Memory B cell (primary cell): ENCODE results near the gene ARHGEF25.
"Not testable (repeated sequence)": the region's sequence is repeated elsewhere in the genome, so short reads cannot be mapped to it uniquely, and the experiment has no call there.

Experiments used
- ATAC-seq: fragments of 150-1000 bp; cut with Tn5 transposase; 2 replicates; pipeline ENCODE4 v1.10.0; 2021; ENCODE audit warnings: low read depth, mild to moderate bottlenecking, moderate library complexity
- DNase-seq, 2 donors: peaks; one replicate each; pipeline ENCODE4 v3.0.0; 2022; ENCODE audit warnings: low spot score in 2 of 2
- H3K27ac Mint-ChIP-seq: one replicate; pipeline ENCODE4 v1.8.0; 2022; ENCODE audit warnings: mild to moderate bottlenecking, moderate library complexity, mixed read lengths
- H3K27me3 Mint-ChIP-seq: one replicate; pipeline ENCODE4 v1.8.0; 2022; ENCODE audit warnings: mixed read lengths
- H3K36me3 Mint-ChIP-seq: one replicate; pipeline ENCODE4 v1.8.0; 2022; ENCODE audit warnings: mild to moderate bottlenecking, mixed read lengths
- H3K4me1 Mint-ChIP-seq: one replicate; pipeline ENCODE4 v1.8.0; 2022; ENCODE audit warnings: mixed read lengths
- H3K4me3 Mint-ChIP-seq: one replicate; pipeline ENCODE4 v1.8.0; 2022; ENCODE audit warnings: mild to moderate bottlenecking, moderate library complexity, mixed read lengths
- H3K9me3 Mint-ChIP-seq: one replicate; pipeline ENCODE4 v1.8.0; 2022; ENCODE audit warnings: mixed read lengths

The ARHGEF25 gene

DNA sequence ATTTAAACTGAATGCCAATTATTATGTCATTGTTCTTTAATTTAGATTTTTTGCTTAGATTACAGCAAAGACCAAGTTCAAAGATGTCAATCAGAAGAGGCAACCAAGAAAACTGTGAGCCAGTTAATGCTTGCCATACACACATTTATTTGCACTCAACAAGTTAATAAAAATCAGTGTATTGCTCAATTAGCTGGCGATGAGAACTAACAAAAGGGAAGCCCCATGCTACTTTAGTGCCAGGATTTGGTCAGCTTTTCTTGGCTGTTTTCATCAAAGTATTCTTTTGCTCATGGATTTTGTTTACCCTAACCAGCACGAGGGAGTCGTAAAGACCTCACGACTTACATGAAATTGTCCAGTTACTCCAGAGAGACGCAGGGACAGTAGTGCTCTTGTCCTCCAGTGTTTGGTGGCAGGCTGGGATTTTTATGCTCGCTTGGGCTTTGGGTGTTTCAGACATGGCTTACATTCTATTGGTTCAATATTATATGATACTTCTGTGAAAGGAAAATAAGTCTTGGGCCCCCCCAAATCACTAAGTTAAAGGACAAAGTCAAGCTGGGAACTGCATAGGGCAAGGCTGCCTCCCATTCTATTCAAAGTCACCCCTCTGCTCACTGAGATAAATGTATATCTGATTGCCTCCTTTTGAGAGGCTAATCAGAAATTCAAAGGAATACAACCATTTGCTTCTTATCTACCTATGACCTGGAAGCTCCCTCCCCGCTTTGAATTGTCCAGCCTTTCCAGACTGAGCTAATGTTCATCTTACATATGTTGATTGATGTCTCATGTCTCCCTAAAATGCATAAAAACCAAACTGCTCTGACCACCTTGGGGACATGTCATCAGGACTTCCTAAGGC, 29.2 kb downstream of the ARHGEF25 start:
- Mint-ChIP-seq H3K36me3 (no peaks in the 10 kb centered on the region), H3K27ac (no peak overlapping the region), H3K9me3 (no peaks in the 10 kb centered on the region), H3K27me3 (peaks cover 8% of the 10 kb centered on the region), H3K4me3 (no peak overlapping the region), H3K4me1 (no peaks in the 10 kb centered on the region)
- ATAC-seq (no peak), DNase-seq (no peak)

DNA sequence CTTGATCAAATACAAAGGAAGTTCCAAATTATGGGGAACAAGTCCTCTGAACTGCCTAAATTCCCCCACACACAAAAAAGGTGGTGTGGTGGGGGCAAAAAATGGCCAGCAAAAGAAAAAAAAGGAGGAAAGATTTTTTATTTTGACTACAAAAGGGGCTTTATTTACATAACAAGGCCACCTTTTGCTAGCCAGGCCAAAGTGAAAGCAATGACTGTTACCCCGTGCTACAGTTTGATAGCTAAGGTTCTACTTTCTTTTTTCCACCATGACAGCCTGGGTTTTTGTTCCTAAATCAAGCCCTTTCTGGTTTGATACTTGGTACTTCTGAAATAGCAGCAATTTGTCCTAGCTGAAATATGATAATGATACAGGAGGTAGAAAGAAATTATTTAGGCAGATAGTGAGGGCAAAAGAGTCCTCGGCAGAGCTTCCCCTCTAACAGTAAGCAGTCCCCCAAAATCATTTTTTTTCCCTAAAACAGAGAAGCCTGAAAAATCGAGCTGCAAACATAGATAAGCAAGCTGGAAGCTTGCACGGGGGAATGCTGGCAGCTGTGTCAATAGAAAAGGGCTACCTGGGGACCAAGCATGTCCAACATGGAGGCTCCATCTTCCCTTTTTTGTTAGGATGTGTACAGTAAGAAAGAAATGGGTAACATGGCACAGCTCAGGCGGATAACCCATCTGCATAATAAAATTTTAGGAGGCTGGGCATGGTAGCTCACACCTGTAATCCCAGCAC, 30.6 kb downstream of the ARHGEF25 start:
- DNase-seq (no peak), ATAC-seq (no peak)
- Mint-ChIP-seq H3K4me3 (no peak overlapping the region), H3K27me3 (peaks cover 8% of the 10 kb centered on the region), H3K36me3 (no peaks in the 10 kb centered on the region), H3K9me3 (no peaks in the 10 kb centered on the region), H3K4me1 (no peaks in the 10 kb centered on the region), H3K27ac (no peak overlapping the region)

DNA sequence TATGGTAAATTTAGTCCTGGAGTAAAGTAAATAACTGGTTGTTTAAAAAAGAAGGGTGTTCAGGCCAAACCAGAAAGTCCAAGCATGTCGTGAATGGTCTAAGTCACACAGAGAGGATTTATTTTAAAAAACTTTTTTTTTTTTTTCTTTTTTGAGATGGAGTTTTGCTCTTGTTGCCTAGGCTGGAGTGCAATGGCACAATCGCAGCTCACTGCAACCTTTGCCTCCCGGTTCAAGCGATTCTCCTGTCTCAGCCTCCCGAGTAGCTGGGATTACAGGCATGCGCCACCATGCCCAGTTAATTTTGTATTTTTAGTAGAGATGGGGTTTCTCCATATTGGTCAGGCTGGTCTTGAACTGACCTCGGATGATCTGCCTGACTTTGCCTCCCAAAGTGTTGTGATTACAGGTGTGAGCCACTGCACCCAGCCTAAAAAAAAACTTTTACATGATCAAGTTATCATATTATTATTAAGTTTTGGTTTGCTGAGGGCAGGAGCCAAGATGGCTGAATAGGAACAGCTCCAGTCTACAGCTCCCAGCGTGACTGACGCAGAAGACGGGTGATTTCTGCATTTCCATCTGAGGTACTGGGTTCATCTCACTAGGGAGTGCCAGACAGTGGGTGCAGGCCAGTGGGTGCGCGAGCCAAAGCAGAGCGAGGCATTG, 34.9 kb downstream of the ARHGEF25 start:
- not testable (repeated sequence) for H3K9me3 Mint-ChIP-seq, H3K27me3 Mint-ChIP-seq, H3K4me1 Mint-ChIP-seq, H3K4me3 Mint-ChIP-seq, H3K36me3 Mint-ChIP-seq, H3K27ac Mint-ChIP-seq, DNase-seq, ATAC-seq

DNA sequence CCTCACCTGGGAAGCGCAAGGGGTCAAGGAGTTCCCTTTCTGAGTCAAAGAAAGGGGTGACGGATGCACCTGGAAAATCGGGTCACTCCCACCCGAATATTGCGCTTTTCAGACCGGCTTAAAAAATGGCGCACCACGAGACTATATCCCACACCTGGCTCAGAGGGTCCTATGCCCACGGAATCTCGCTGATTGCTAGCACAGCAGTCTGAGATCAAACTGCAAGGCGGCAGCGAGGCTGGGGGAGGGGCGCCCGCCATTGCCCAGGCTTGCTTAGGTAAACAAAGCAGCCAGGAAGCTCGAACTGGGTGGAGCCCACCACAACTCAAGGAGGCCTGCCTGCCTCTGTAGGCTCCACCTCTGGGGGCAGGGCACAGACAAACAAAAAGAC, 35.4 kb downstream of the ARHGEF25 start:
- H3K4me3 Mint-ChIP-seq, H3K27ac Mint-ChIP-seq, H3K9me3 Mint-ChIP-seq, H3K36me3 Mint-ChIP-seq, ATAC-seq, H3K27me3 Mint-ChIP-seq, H3K4me1 Mint-ChIP-seq, DNase-seq: not testable (repeated sequence)

DNA sequence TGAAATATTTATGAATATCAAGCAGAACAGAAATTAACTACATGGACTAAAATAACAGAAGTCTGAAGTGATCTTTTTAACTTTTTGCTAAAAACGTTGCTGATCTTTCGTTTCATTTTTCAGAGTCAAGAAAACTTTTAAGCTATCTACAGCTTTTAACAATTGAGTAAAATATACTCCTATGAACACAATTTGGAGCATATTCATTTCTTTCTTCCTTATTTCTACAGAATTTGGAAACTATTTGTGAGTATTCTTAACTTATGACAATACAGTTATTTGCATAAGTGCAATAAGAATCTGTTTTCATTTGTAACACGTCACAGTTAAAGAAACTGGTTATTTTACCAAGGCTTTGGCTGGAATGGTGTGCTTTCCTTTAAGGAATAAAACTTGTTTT, 42.8 kb downstream of the ARHGEF25 start:
- Mint-ChIP-seq H3K4me3 (no peak overlapping the region), H3K4me1 (no peaks in the 10 kb centered on the region), H3K27ac (no peak overlapping the region), H3K36me3 (no peaks in the 10 kb centered on the region), H3K9me3 (no peaks in the 10 kb centered on the region), H3K27me3 (peaks cover 3% of the 10 kb centered on the region)
- ATAC-seq (no peak), DNase-seq (no peak)

DNA sequence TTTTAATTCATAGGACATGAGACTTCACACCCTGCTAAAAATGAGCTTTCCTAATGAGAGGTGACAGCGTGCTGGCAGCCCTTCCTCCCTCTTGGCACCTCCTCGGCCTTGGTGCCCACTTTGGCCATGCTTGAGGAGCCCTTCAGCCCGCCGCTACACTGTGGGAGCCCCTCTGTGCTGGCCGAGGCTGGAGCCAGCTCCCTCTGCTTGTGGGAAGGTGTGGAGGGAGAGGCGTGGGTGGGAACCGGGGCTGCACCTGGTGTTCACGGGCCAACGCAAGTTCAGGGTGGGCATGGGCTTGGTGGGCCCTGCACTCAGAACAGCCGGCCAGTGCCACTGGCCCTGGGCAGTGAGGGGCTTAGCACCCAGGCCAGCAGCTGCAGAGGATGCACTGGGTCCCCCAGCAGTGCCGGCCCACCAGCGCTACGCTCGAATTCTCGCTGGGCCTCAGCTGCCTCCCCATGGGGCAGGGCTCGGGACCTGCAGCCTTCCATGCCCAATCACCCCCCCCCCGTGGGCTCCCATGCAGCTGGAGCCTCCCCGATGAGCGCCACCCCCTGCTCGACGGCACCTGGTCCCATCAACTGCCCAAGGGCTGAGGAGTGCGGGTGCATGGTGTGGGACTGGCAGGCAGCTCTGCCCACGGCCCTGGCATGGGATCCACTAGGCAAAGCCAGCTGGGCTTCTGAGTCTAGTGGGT, 44.5 kb downstream of the ARHGEF25 start:
- ATAC-seq (no peak), DNase-seq (no peak)
- no peaks in the 10 kb centered on the region for H3K4me1 Mint-ChIP-seq
- H3K4me3 Mint-ChIP-seq: no peak overlapping the region
- no peak overlapping the region for H3K27ac Mint-ChIP-seq
- H3K27me3 Mint-ChIP-seq: peaks cover 2% of the 10 kb centered on the region
- no peaks in the 10 kb centered on the region for H3K36me3 Mint-ChIP-seq
- H3K9me3 Mint-ChIP-seq: no peaks in the 10 kb centered on the region

DNA sequence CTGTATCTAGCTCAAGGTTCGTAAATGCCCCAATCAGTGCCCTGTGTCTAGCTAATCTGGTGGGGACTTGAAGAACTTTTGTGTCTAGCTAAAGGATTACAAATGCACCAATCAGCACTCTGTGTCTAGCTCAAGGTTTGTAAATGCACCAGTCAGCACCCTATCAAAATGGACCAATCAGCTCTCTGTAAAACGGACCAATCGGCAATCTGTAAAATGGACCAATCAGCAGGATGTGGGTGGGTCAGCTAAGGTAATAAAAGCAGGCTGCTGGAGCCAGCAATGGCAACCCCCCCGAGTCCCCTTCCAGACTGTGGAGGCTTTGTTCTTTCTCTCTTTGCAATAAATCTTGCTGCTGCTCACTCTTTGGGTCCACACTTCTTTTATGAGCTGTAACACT, 45.2 kb downstream of the ARHGEF25 start:
- H3K4me1 Mint-ChIP-seq: not testable (repeated sequence)

DNA sequence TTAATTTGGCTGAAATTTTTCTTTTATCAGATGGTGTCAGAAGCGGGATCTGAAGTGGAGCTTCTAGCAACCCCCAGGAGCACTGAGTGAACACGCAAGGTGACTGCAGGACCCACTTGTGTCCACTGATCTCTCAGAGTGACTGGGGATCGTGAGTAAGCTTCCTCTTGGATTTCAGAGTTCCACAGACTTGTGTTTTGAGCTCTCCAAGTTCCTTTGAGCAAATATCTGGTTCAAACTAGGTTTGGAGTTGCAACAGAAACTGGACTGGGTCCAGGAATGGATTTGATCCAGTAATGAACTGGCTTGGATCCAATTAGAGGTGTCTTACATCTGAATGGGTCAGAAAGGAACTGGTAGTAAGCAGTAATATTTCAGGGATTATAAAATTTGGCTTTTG, 46.5 kb downstream of the ARHGEF25 start:
- Mint-ChIP-seq H3K27me3 (peaks cover 2% of the 10 kb centered on the region), H3K27ac (no peak overlapping the region), H3K36me3 (no peaks in the 10 kb centered on the region), H3K4me3 (no peak overlapping the region), H3K4me1 (no peaks in the 10 kb centered on the region), H3K9me3 (no peaks in the 10 kb centered on the region)
- DNase-seq: no peak
- ATAC-seq: no peak

More for the DNA sequence above, 45.2 kb downstream of the ARHGEF25 start:
- not testable (repeated sequence) for H3K27ac Mint-ChIP-seq, DNase-seq, ATAC-seq, H3K36me3 Mint-ChIP-seq, H3K4me3 Mint-ChIP-seq, H3K27me3 Mint-ChIP-seq, H3K9me3 Mint-ChIP-seq

DNA sequence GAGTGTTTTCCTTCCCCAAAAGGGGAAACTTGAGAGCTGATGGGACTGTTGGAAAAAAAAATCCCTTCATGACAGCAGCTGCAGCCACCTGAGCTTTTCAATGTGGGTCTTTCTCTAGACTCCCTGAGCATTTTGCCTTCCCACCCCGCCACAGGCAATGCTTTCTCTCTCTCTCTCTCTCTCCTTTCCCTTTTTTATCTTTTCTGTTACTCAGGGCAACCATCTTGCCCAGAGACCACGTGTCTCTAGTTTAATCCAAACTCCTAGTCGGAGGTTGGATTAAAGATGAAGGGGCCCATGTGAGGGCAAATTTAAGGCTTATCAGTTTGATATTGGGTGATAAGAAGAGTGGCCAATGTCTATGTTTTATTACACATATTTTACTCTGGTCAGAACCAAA, 47.7 kb downstream of the ARHGEF25 start:
- H3K4me1 Mint-ChIP-seq: no peaks in the 10 kb centered on the region
- H3K4me3 Mint-ChIP-seq: no peak overlapping the region
- H3K27ac Mint-ChIP-seq: no peak overlapping the region
- H3K27me3 Mint-ChIP-seq: peaks cover 2% of the 10 kb centered on the region
- DNase-seq (no peak), ATAC-seq (no peak)
- no peaks in the 10 kb centered on the region for H3K36me3 Mint-ChIP-seq
- H3K9me3 Mint-ChIP-seq: no peaks in the 10 kb centered on the region

DNA sequence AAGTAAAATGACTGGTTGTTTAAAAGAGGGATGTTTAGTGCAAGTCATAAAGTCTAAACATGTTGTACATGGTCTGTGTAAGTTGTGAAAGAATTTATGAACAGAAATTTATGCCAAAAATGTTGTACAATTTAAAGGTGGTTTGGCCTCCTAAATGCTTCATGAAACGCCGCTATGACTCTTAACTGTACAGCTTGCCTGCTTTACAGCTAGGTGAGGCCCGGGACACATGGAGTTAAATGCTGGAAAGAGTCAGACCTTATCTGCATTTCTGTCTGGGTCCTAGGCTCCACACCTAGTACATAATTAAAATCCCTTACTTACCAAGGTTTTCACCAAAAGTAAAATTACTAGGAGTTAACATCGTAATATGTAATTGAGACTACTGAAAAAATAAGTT, 50.1 kb downstream of the ARHGEF25 start:
- DNase-seq: no peak
- no peak overlapping the region for H3K4me3 Mint-ChIP-seq
- H3K9me3 Mint-ChIP-seq: no peaks in the 10 kb centered on the region
- no peak for ATAC-seq
- no peaks in the 10 kb centered on the region for H3K4me1 Mint-ChIP-seq
- no peak overlapping the region for H3K27ac Mint-ChIP-seq
- H3K36me3 Mint-ChIP-seq: no peaks in the 10 kb centered on the region
- H3K27me3 Mint-ChIP-seq: peaks cover 2% of the 10 kb centered on the region

DNA sequence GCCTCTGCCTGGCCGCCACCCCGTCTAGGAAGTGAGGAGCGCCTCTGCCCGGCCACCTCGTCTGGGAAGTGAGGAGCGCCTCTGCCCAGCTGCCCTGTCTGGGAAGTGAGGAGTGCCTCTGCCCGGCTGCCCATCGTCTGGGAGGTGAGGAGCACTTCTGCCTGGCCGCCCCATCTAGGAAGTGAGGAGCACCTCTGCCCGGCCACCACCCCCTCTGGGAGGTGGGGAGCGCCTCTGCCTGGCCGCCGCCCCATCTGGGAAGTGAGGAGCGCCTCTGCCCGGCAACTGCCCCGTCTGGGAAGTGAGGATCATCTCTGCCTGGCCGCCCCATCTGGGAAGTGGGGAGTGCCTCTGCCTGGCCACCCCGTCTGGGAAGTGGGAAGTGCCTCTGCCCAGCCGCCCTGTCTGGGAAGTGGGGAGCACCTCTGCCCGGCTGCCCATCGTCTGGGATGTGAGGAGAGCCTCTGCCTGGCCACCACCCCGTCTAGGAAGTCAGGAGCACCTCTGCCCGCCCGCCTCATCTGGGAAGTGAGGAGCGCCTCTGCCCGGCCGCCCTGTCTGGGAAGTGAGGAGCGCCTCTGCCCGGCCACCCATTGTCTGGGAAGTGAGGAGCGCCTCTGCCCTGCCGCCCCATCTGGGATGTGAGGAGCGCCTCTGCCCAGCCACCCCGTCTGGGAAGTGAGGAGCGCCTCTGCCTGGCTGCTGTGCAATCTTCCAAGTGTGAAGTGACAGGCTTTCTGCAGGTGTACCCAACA, 54.0 kb downstream of the ARHGEF25 start:
- not testable (repeated sequence) for H3K27me3 Mint-ChIP-seq, DNase-seq, ATAC-seq, H3K9me3 Mint-ChIP-seq, H3K36me3 Mint-ChIP-seq, H3K27ac Mint-ChIP-seq, H3K4me1 Mint-ChIP-seq, H3K4me3 Mint-ChIP-seq
